HepG2 (cell line): ENCODE results near the gene FAM110D. TPM values are rescaled to one million over a fixed set of nuclear protein-coding genes. Genes with fewer than 3 reads are reported as not detected.

ENCODE experiments used
- ATAC-seq: fragments of 200-7000 bp; cut with Tn5 transposase; 3 replicates; pipeline ENCODE4 v1.9.1; 2020; ENCODE audit warnings: mild to moderate bottlenecking, moderate library complexity
- BruUV-seq: library from RNA; stranded (reverse); fragments of 400-500 nt; replicated peaks from 2 replicates; lab custom pipeline; 2021; lab: Mats Ljungman, UMichigan
- CTCF ChIA-PET: fragments of 300-600 bp; formaldehyde crosslinking; extraction: SDS; loops from one replicate; lab custom pipeline; 2021; ENCODE audit warnings: low total read pairs, inconsistent platforms, low intra/inter-chr PET ratio; lab: Yijun Ruan, JAX
- POLR2A ChIA-PET: fragments of 350-600 bp; sonication (Branson Sonifier 250); formaldehyde crosslinking; loops from one replicate; lab custom pipeline; 2020; ENCODE audit warnings: antibody characterized with exemption, inconsistent platforms; lab: Yijun Ruan, JAX
- DNase-seq: peaks from one replicate; pipeline ENCODE4 v3.0.0-alpha.2; 2015; ENCODE audit warnings: low spot score
- FAIRE-seq: peaks from 3 replicates; lab custom pipeline; 2011; peaks lifted over from hg19 to GRCh38; lab: Jason Lieb, UNC
- H2AFZ ChIP-seq: one replicate; pipeline ENCODE4 v1.6.1; 2011; ENCODE audit warnings: low read length, inconsistent platforms
- H3K27ac ChIP-seq: fragments of 300-600 bp; 3 replicates; pipeline ENCODE4 v1.8.0; 2011; ENCODE audit warnings: mixed run types, mild to moderate bottlenecking, mixed read lengths, low read length, inconsistent platforms; ENCODE audit not compliant: insufficient read depth; ENCODE audit errors: extremely low read length
- H3K27me3 ChIP-seq, 2 experiments: fragments of 200-600 bp in 1 of 2; 2 replicates in 1 of 2; 3 replicates in 1 of 2; pipeline versions ENCODE4 v1.6.0 to v1.8.0; 2011; ENCODE audit warnings: low read length in 2 of 2, mild to moderate bottlenecking in 2 of 2, moderate library complexity in 2 of 2, inconsistent platforms in 1 of 2; ENCODE audit not compliant: insufficient read depth in 2 of 2, control insufficient read depth in 1 of 2
- H3K36me3 ChIP-seq, 2 experiments: fragments of 200-600 bp in 1 of 2; replicated peaks in 1 of 2; 2 replicates in 1 of 2; 3 replicates in 1 of 2; pipeline versions ENCODE4 v1.5.1 to v1.8.0; 2011; ENCODE audit warnings: low read length in 2 of 2, inconsistent platforms in 1 of 2; ENCODE audit not compliant: insufficient read depth in 2 of 2, control insufficient read depth in 1 of 2
- H3K4me1 ChIP-seq: 2 replicates; pipeline ENCODE4 v1.5.1; 2012; ENCODE audit warnings: low read length, inconsistent platforms; ENCODE audit not compliant: insufficient read depth
- H3K4me2 ChIP-seq: 2 replicates; pipeline ENCODE4 v1.6.0; 2011; ENCODE audit warnings: low read depth, low read length, inconsistent platforms
- H3K4me3 ChIP-seq, 3 experiments: fragments of 200-600 bp in 1 of 3; sonication (generic), shearing (Covaris generic) in 1 of 3; replicated peaks in 1 of 3; 2 replicates each; pipeline ENCODE4 v1.5.1; 2011 to 2016; ENCODE audit warnings: low read length in 3 of 3, inconsistent platforms in 2 of 3, low read depth in 2 of 3, mild to moderate bottlenecking in 2 of 3, control low read depth in 1 of 3, mixed read lengths in 1 of 3; ENCODE audit not compliant: insufficient read depth in 1 of 3
- H3K79me2 ChIP-seq: one replicate; pipeline ENCODE4 v1.6.1; 2011; ENCODE audit warnings: low read length, inconsistent platforms; ENCODE audit not compliant: insufficient read depth
- H3K9ac ChIP-seq: 2 replicates; pipeline ENCODE4 v1.6.0; 2011; ENCODE audit warnings: mild to moderate bottlenecking, low read depth, low read length, inconsistent platforms; ENCODE audit not compliant: insufficient read depth
- H3K9me3 ChIP-seq: 2 replicates; pipeline ENCODE4 v1.5.1; 2012; ENCODE audit warnings: mild to moderate bottlenecking, low read length
- H4K20me1 ChIP-seq: 2 replicates; pipeline ENCODE4 v1.6.0; 2011; ENCODE audit warnings: inconsistent platforms, mild to moderate bottlenecking, low read length, moderate library complexity; ENCODE audit not compliant: insufficient read depth
- RFXAP ChIP-seq: sonication (generic); formaldehyde crosslinking; IDR thresholded peaks from 2 replicates; pipeline ENCODE4 v1.4.0; 2020; ENCODE audit warnings: missing genetic modification reagents, borderline replicate concordance
- WGBS: methylation state at CpG from one replicate; pipeline ENCODE4 v1.1.6; 2017; ENCODE audit warnings: low lambda C conversion rate; 5-methylcytosine and 5-hydroxymethylcytosine counted together
- in situ Hi-C: cut with HindIII; loops from 2 replicates; pipeline ENCODE4 v1.10.0; 2017; ENCODE audit warnings: low pct_unique_long_range_greater_than_20kb; ENCODE audit not compliant: extremely low pct_ligation_motif_present
- intact Hi-C: fragments of 100-400 bp; cut with micrococcal nuclease; formaldehyde crosslinking; loops from one replicate; pipeline ENCODE4 v1.10.0; 2022; ENCODE audit not compliant: unreplicated experiment
- polyA plus RNA-seq, 8 experiments: library from polyadenylated mRNA; depleted of rRNA in 3 of 8; stranded (reverse) in 7 of 8; unstranded in 1 of 8; fragments of >200 nt; fragmentation: Illumina TruSeq in 4 of 8; extraction: Trizol in 4 of 8; gene quantifications; 2 replicates each; pipeline versions ENCODE4 v1.2.1 to v1.2.3, GENCODE V29; 2011 to 2016; ENCODE audit warnings: low read depth in 4 of 8, missing spikeins in 1 of 8, mixed read lengths in 1 of 8; ENCODE audit not compliant: insufficient read depth in 1 of 8
- total RNA-seq, 5 experiments: library from RNA; depleted of rRNA; stranded (reverse); fragments of >200 nt; fragmentation: Illumina TruSeq; extraction: Trizol; gene quantifications; 2 replicates each; pipeline ENCODE4 v1.2.3, GENCODE V29; 2016; ENCODE audit warnings: low read depth in 1 of 5
- TF ChIP-seq, protein P1 (sequence below): sonication (generic); formaldehyde crosslinking; IDR thresholded peaks from 2 replicates; pipeline ENCODE4 v1.4.0; 2020; ENCODE audit warnings: missing genetic modification reagents

The FAM110D gene
- total and polyA plus RNA-seq, 2 of the 13 experiments (the other 11 are each of a cell fraction or from before 2014, with no cell fraction given): not detected

DNA sequence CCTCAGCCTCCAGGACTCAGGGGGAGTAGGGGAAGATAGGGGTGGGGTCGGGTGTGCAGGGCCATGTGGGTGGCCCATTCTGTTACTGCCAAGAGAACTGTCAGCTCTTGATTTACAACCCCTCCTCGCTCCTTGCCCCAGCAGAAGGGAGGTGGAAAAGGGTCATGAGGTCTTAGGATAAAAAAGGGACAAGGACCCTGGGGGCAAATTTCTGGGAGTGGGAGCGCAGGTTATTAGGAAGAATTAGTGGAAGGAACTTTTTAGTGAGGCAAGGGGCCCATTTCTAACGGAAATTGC, 812 bp downstream of the FAM110D start:
- ATAC-seq (no peak), FAIRE-seq (no peak), DNase-seq (no peak)
- H3K4me3 ChIP-seq: no peak overlapping the region
- no TSS peak for BruUV-seq
- no peak overlapping the region for H3K4me2 ChIP-seq
- TF ChIP-seq, protein P1, sequence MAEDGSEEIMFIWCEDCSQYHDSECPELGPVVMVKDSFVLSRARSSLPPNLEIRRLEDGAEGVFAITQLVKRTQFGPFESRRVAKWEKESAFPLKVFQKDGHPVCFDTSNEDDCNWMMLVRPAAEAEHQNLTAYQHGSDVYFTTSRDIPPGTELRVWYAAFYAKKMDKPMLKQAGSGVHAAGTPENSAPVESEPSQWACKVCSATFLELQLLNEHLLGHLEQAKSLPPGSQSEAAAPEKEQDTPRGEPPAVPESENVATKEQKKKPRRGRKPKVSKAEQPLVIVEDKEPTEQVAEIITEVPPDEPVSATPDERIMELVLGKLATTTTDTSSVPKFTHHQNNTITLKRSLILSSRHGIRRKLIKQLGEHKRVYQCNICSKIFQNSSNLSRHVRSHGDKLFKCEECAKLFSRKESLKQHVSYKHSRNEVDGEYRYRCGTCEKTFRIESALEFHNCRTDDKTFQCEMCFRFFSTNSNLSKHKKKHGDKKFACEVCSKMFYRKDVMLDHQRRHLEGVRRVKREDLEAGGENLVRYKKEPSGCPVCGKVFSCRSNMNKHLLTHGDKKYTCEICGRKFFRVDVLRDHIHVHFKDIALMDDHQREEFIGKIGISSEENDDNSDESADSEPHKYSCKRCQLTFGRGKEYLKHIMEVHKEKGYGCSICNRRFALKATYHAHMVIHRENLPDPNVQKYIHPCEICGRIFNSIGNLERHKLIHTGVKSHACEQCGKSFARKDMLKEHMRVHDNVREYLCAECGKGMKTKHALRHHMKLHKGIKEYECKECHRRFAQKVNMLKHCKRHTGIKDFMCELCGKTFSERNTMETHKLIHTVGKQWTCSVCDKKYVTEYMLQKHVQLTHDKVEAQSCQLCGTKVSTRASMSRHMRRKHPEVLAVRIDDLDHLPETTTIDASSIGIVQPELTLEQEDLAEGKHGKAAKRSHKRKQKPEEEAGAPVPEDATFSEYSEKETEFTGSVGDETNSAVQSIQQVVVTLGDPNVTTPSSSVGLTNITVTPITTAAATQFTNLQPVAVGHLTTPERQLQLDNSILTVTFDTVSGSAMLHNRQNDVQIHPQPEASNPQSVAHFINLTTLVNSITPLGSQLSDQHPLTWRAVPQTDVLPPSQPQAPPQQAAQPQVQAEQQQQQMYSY (CRISPR knock-in tag): no peak
- TF ChIP-seq RFXAP (CRISPR knock-in tag): no peak
- ChIA-PET POLR2A (no interaction called here), CTCF (no interaction called here)
- H3K27ac ChIP-seq: no peak overlapping the region
- no peaks in the 10 kb centered on the region for H3K9me3 ChIP-seq
- 43% methylated on average over 3 of the region's 4 CpGs for WGBS
- no peak overlapping the region for H2AFZ ChIP-seq
- H4K20me1 ChIP-seq: no peaks in the 10 kb centered on the region
- H3K79me2 ChIP-seq: no peaks in the 10 kb centered on the region
- intact Hi-C loops: loop anchor here (5.0 kb wide), 2 partner anchors 47 to 122 kb away; partner anchors contain the start of gene PDIK1L
- in situ Hi-C loops: loop anchor here (10.0 kb wide), 2 partner anchors 55 to 265 kb away; no protein-coding TSS in a partner anchor
- no peak overlapping the region for H3K9ac ChIP-seq
- H3K4me1 ChIP-seq: peaks cover 33% of the 10 kb centered on the region
- peaks cover 16 to 73% of the 10 kb centered on the region in 2 experiments; a peak in 4 of 5 replicates for H3K27me3 ChIP-seq
- H3K36me3 ChIP-seq: no peaks in the 10 kb centered on the region
